GM21447 (cell line): ENCODE results near the gene SPRR2A.
"Not testable (repeated sequence)": the region's sequence is repeated elsewhere in the genome, so short reads cannot be mapped to it uniquely, and the experiment has no call there.

Experiments used
- ATAC-seq: cut with Tn5 transposase; IDR thresholded peaks from one replicate; pipeline ENCODE4 v1.9.1; 2021; ENCODE audit not compliant: unreplicated experiment

The SPRR2A gene

GRCh38 chr1:153025797-153026196, 31.5 kb downstream of the SPRR2A start:
- ATAC-seq = no peak

GRCh38 chr1:153024413-153024812, 32.9 kb downstream of the SPRR2A start:
- no peak for ATAC-seq

GRCh38 chr1:153023109-153023508, 34.2 kb downstream of the SPRR2A start:
- no peak for ATAC-seq

- not testable (repeated sequence) for ATAC-seq
These were observed 35.0 kb downstream of the SPRR2A start for GRCh38 chr1:153022340-153022739.

- not testable (repeated sequence) for ATAC-seq
These were observed 35.5 kb downstream of the SPRR2A start for GRCh38 chr1:153021829-153022228.

- ATAC-seq = not testable (repeated sequence)
These were observed 46.0 kb downstream of the SPRR2A start for GRCh38 chr1:153011235-153011758.
